ENCODE results near the gene CHCHD2.

DNA sequence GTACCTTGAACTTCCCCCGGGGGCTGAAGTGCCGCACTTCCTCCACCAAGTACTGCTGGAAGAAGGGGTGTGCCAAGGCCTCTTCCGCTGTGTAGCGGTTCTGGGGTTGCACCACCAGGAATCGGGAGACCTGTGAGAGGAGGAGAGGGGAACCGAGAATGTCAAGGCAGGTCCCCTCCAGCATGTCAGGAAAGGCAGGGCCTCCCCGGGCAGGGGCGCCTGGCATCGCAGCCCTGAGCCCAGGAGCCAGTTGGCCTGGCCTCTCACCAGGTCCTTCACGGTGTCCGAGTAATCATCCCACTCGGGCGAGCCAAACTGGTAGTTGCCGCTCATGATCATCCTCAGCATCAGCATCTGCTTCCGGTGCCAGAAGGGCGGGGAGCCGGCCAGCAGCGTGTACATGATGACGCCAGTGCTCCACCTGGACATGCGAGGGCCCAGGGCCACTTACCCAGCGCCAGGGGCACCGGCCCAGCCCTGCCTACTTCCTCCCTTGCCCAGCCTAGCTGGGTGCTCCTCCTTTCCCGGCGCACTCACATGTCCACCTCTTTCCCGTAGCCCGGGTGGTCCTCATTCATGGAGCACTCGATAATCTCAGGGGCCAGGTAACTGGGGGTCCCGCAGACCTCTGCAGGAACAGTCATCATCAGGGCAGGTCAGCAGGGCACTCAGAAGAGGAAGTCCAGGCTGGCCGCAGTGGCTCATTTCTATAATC lies 24.5 kb downstream of the CHCHD2 start:
- TF ChIP-seq, protein P1, sequence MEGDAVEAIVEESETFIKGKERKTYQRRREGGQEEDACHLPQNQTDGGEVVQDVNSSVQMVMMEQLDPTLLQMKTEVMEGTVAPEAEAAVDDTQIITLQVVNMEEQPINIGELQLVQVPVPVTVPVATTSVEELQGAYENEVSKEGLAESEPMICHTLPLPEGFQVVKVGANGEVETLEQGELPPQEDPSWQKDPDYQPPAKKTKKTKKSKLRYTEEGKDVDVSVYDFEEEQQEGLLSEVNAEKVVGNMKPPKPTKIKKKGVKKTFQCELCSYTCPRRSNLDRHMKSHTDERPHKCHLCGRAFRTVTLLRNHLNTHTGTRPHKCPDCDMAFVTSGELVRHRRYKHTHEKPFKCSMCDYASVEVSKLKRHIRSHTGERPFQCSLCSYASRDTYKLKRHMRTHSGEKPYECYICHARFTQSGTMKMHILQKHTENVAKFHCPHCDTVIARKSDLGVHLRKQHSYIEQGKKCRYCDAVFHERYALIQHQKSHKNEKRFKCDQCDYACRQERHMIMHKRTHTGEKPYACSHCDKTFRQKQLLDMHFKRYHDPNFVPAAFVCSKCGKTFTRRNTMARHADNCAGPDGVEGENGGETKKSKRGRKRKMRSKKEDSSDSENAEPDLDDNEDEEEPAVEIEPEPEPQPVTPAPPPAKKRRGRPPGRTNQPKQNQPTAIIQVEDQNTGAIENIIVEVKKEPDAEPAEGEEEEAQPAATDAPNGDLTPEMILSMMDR (IDR thresholded peaks at IDR 0.05) = no peak
- TF ChIP-seq POLR2A (IDR thresholded peaks at IDR 0.05) = no peak
